Smooth muscle cell (in vitro differentiated cells): ENCODE results near the gene RTP4. TPM values are rescaled to one million over a fixed set of nuclear protein-coding genes. Genes with fewer than 3 reads are reported as not detected.

Experiments
- DNase-seq: peaks from one replicate; lab custom pipeline; 2025; ENCODE audit not compliant: unreplicated experiment; lab: John Stamatoyannopoulos, UW
- H2AFZ ChIP-seq: fragments of 200-600 bp; sonication (generic); 2 replicates; pipeline ENCODE4 v1.6.0; 2016; ENCODE audit warnings: antibody characterized with exemption, low read depth, mild to moderate bottlenecking
- H3F3A ChIP-seq: fragments of 200-600 bp; sonication (generic); 2 replicates; pipeline ENCODE4 v1.6.0; 2017; ENCODE audit warnings: antibody characterized with exemption, low read depth
- H3K27ac ChIP-seq: fragments of 200-600 bp; sonication (generic); 2 replicates; pipeline ENCODE4 v1.5.1; 2016; ENCODE audit warnings: low read depth, mild to moderate bottlenecking
- H3K27me3 ChIP-seq: fragments of 200-600 bp; sonication (generic); 2 replicates; pipeline ENCODE4 v1.6.1; 2016; ENCODE audit warnings: low read depth, mild to moderate bottlenecking
- H3K36me3 ChIP-seq: fragments of 200-600 bp; sonication (generic); 2 replicates; pipeline ENCODE4 v1.5.1; 2016; ENCODE audit warnings: low read depth
- H3K4me1 ChIP-seq: fragments of 200-600 bp; sonication (generic); 2 replicates; pipeline ENCODE4 v1.5.1; 2016; ENCODE audit warnings: low read depth
- H3K4me2 ChIP-seq: fragments of 200-600 bp; sonication (generic); 2 replicates; pipeline ENCODE4 v1.6.0; 2016; ENCODE audit warnings: mild to moderate bottlenecking
- H3K4me3 ChIP-seq: fragments of 200-600 bp; sonication (generic); 2 replicates; pipeline ENCODE4 v1.5.1; 2016; ENCODE audit warnings: mild to moderate bottlenecking
- H3K79me2 ChIP-seq: fragments of 200-600 bp; sonication (generic); 2 replicates; pipeline ENCODE4 v1.6.0; 2016; ENCODE audit warnings: low read depth, mild to moderate bottlenecking
- H3K9ac ChIP-seq: fragments of 200-600 bp; sonication (generic); 2 replicates; pipeline ENCODE4 v1.6.0; 2016; ENCODE audit warnings: low read depth
- H3K9me3 ChIP-seq: fragments of 200-600 bp; sonication (generic); replicated peaks from 2 replicates; pipeline ENCODE4 v1.5.1; 2016; ENCODE audit warnings: low read depth
- H4K20me1 ChIP-seq: fragments of 200-600 bp; sonication (generic); 2 replicates; pipeline ENCODE4 v1.6.0; 2016; ENCODE audit warnings: low read depth
- CTCF ChIP-seq: fragments of 200-600 bp; sonication (generic); IDR thresholded peaks from 2 replicates; pipeline ENCODE4 v1.5.1; 2017; ENCODE audit warnings: borderline replicate concordance, mild to moderate bottlenecking, antibody characterized with exemption; ENCODE audit not compliant: insufficient read depth, poor library complexity, severe bottlenecking
- WGBS: methylation state at CpG from one replicate; pipeline ENCODE4 v1.1.7; 2016; ENCODE audit warnings: low lambda C conversion rate; 5-methylcytosine and 5-hydroxymethylcytosine counted together
- polyA plus RNA-seq: library from polyadenylated mRNA; unstranded; fragments of >200 nt; fragmentation: Nextera tagmentation; extraction: Ambion mirVana; gene quantifications from 2 replicates; pipeline ENCODE4 v1.2.1, GENCODE V29; 2016
- total RNA-seq: library from RNA; depleted of rRNA; stranded (reverse); fragments of >200 nt; gene quantifications from 2 replicates; pipeline ENCODE4 v1.2.3, GENCODE V29; 2014

Gene RTP4
- total and polyA plus RNA-seq, 2 experiments from 2014 or later = 0.53 TPM; not detected in 1

- no peaks in the 10 kb centered on the region for H3K79me2 ChIP-seq
- H3F3A ChIP-seq = no peaks in the 10 kb centered on the region
- DNase-seq = no peak
- H3K36me3 ChIP-seq = no peaks in the 10 kb centered on the region
- no peaks in the 10 kb centered on the region for H4K20me1 ChIP-seq
- H3K27me3 ChIP-seq = no peaks in the 10 kb centered on the region
- H3K9me3 ChIP-seq = no peaks in the 10 kb centered on the region
- H3K4me1 ChIP-seq = no peaks in the 10 kb centered on the region
- no peak overlapping the region for H3K27ac ChIP-seq
- H3K4me3 ChIP-seq = no peak overlapping the region
- 84% methylated on average over 1 of the region's 1 CpG for WGBS
- no peak overlapping the region for H3K9ac ChIP-seq
- no peak overlapping the region for H3K4me2 ChIP-seq
- H2AFZ ChIP-seq = no peak overlapping the region
- TF ChIP-seq CTCF = no peak
These were observed 46.4 kb upstream of the RTP4 start for GRCh38 chr3:187321766-187322165.

GRCh38 chr3:187322291-187322690 lies 45.9 kb upstream of the RTP4 start:
- Histone ChIP-seq H3K27ac (no peak overlapping the region), H3K9ac (no peak overlapping the region), H3K4me1 (no peaks in the 10 kb centered on the region), H2AFZ (no peak overlapping the region), H3K9me3 (no peaks in the 10 kb centered on the region), H3K36me3 (no peaks in the 10 kb centered on the region), H3F3A (no peaks in the 10 kb centered on the region), H3K4me2 (no peak overlapping the region), H3K27me3 (no peaks in the 10 kb centered on the region), H3K4me3 (no peak overlapping the region), H3K79me2 (no peaks in the 10 kb centered on the region), H4K20me1 (no peaks in the 10 kb centered on the region)
- no peak for DNase-seq
- 97% methylated on average over 7 of the region's 7 CpGs for WGBS
- no peak for TF ChIP-seq CTCF

GRCh38 chr3:187323091-187323490 lies 45.1 kb upstream of the RTP4 start:
- no peak for DNase-seq
- Histone ChIP-seq H2AFZ (no peak overlapping the region), H3K4me1 (no peaks in the 10 kb centered on the region), H3K79me2 (no peaks in the 10 kb centered on the region), H3K27ac (no peak overlapping the region), H3F3A (no peaks in the 10 kb centered on the region), H4K20me1 (no peaks in the 10 kb centered on the region), H3K4me3 (no peak overlapping the region), H3K9ac (no peak overlapping the region), H3K4me2 (no peak overlapping the region), H3K27me3 (no peaks in the 10 kb centered on the region), H3K36me3 (no peaks in the 10 kb centered on the region), H3K9me3 (no peaks in the 10 kb centered on the region)
- TF ChIP-seq CTCF = no peak
- WGBS = 77% methylated on average over 3 of the region's 3 CpGs

GRCh38 chr3:187325632-187326031 lies 42.6 kb upstream of the RTP4 start:
- no peak for DNase-seq
- Histone ChIP-seq H3K4me1 (no peaks in the 10 kb centered on the region), H2AFZ (no peak overlapping the region), H4K20me1 (no peaks in the 10 kb centered on the region), H3K79me2 (no peaks in the 10 kb centered on the region), H3K36me3 (no peaks in the 10 kb centered on the region), H3F3A (no peaks in the 10 kb centered on the region), H3K27me3 (no peaks in the 10 kb centered on the region), H3K9me3 (no peaks in the 10 kb centered on the region), H3K4me2 (no peak overlapping the region), H3K27ac (no peak overlapping the region), H3K4me3 (no peak overlapping the region), H3K9ac (no peak overlapping the region)
- no peak for TF ChIP-seq CTCF
- WGBS = 88% methylated on average over 5 of the region's 5 CpGs
